GM19239 (cell line): ENCODE data around the gene LMBRD1.
"Not testable (repeated sequence)": the region's sequence is repeated elsewhere in the genome, so short reads cannot be mapped to it uniquely, and the experiment has no call there.

Experiments used
- DNase-seq: peaks from one replicate; pipeline ENCODE4 v3.0.0; 2011; ENCODE audit warnings: low spot score; ENCODE audit not compliant: insufficient read length
- FAIRE-seq: peaks from 2 replicates; lab custom pipeline; 2011; peaks lifted over from hg19 to GRCh38; lab: Jason Lieb, UNC

Gene LMBRD1

DNA sequence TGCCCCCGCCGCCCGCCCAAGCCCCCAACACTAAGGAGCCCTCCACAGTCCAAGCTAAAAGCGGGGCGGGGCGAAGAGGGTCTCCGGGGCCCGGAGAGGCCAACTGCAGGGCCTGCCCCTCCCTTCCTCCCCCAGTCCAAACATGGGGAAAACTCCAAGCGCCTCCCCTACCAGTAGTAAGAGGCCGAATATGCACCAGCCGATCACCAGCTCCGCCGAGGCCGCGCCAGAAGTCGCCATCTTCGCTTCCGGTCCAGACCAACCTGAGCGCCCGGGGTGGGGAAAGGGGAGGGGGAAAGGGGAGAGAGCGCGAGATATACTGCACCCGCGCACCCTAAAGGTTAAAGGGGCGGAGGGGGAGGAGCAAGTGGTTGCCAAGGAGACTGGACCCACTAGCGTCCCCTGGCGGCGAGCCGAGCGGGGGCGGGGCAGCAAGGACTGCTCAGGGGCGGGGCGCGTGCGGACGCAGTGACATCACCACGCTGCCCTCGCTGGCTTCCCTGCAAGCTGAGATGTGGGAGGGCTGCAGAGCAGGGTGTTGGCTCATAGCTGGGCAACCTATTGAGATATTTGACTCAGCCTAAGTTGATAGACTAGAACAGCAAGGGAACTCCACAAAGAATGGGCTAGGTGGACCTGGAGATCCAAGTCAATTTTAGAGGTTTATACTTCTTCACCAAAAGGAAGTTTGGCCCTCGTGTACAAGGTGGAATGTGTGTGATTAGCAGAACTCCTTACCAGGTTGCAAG, at the start of gene LMBRD1:
LMBRD1 (minus strand) TSS at position 369 of the 749 bp plus-strand sequence; CDS start at position 240, 129 bp downstream.
- DNase-seq (peak; percentile 66), FAIRE-seq (peak; percentile 98)

DNA sequence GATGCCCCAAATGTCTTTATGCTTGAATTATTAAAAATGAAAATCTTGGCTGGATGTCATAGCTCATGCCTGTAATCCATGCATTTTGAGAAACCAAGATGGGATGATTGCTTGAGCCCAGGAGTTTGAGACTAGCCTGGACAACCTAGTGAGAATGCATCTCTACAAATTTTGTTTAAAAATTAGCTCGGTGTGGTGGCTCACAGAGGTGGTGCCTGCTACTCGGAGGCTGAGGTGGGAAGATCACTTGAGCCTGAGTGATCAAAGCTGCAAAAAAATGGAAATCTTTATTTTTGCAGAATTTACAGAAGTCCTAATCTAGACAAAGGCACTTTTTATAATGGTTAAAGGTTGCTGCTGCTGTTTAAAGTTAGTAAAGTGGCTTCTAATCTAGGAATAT, 49.5 kb upstream of the LMBRD1 start:
- DNase-seq (no peak), FAIRE-seq (no peak)

DNA sequence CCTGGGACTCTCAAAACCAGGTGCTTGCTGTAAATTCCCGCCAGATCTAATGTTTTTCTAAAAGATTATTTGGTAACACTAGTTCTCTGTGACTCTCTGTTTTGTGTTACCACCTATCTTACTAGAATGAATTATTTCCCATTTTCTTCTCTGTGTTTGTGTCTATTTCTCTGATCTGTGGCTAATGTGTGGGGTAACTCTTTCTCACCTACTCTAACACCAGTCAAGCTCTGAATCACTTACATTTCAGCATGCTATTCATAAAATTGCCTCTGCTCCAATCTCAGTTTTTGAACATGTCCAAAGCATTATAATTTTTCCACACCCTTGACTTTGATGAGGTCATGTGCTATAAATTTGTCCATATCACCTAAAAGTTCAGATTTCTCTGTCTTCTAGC, 46.4 kb upstream of the LMBRD1 start:
- no peak for FAIRE-seq
- no peak for DNase-seq

DNA sequence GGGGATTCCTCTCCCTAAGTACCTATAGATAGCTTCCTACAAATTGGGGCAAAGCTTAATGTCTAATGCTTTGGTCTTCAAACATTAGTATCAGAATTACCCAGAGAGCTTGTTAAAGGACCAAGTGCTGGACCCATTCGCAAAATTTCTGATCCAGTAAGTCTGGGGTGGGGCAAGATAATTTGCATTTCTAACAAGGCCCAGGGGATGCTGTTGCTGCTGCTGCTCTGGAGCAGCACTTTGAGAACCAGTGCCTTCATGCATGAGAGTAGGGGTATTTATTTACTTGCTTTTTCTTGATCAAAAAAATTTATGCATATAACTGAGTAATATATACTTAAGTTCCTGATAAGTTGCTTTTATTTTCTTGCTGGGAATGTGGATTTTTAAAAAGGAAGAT, 45.1 kb upstream of the LMBRD1 start:
- no peak for DNase-seq

DNA sequence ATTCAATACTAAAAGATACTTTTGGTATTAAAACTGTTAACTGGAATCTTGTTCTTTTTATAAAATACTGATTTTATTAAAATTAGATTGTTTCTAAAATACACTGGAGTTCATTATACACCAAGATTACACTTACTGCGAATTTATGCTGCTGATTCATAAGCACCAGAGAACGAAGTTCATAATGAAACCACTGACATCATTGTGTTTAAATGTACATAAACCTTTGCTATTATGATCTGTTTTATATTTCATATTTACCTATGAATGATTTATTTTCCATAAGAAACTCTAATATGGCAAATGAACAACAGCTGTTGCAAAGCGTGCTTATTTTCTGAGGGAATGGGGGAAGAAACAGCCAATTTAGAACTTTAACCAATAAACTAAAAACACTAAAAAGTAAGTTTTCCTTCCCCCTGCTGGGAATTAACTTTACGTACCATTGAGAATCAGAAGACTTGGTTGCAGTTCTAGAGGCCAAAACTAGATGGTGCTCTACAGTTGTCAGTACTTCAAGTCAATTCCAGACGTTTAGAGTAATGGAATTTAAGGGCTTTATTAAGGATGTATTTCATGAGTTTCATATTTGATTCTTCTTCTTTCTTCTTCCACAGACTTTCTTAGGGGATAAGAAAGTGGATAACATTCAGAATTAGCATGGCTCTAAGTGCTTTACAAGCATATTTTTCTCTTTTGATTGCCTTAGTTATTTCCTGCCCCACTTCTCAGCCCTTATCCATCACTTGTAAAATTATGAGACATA, 38.8 kb upstream of the LMBRD1 start:
- DNase-seq (no peak), FAIRE-seq (peak; percentile 98)

More for the DNA sequence above, 45.1 kb upstream of the LMBRD1 start:
- FAIRE-seq, result no peak

DNA sequence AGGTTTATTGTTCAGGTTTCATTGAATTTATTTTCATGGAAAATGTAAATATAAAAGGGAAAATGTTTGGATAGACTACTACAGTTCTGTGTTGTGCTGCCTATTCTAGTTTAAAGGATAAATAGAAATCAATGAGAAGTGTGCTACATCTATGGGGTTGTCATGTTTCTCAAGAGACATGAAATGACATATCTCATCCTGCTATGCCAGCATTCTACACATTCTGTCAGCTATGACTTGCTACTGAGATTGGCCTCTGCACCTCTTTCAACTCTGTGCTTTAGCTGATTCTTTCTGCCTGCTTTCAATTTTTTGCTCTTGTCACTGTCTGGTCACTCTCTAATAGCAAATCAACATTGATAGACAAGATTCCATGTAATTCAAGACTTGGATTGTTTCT, 35.7 kb upstream of the LMBRD1 start:
- FAIRE-seq (no peak), DNase-seq (no peak)

DNA sequence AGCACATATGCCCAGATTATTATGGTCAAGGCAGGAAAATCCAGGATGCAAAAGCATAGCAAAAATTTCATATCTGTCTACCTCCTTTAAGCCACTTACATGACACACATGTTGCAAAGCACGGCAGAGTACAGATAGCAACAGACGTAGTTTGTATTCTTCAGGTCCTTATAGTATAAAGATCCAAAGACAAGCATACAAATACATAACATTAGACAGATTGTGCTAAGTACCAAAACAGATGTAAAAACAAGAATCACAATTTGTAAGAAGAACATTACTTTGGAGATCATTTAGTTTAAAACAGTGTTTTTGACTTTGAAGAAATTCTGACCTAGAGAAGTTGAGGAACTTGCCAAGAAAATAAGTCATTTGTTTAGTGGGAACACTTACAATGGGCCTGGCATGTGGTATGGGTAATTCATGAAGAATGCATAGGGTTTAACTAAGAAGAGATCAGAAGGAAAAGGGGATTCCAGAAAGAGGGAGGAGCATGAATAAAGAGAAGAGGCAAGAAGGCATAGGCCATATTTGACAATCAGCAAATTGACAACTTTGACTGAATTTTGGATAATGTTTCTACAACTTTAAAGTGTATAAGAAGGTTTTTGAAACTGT, 30.6 kb upstream of the LMBRD1 start:
- FAIRE-seq (no peak), DNase-seq (no peak)

DNA sequence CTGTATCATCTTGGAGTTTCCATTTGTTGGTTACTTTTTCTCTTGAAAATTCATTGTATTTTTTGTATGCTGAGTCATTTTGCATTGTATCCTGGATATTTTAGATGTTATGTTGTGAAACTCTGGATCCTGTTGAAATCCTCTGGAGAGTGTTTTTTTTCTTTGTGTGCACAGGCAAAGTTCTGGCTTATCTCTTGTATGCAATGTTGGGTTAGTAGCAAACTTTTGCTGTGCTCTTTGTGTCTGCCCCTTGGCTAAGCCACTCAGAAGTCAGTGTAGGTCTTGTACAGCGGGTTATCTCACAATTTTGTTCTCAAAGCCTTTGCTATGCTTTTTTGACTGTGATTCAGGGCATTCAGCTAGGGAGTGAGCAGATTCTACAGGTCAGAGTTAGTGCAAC, 29.1 kb upstream of the LMBRD1 start:
- DNase-seq, result no peak
- no peak for FAIRE-seq

DNA sequence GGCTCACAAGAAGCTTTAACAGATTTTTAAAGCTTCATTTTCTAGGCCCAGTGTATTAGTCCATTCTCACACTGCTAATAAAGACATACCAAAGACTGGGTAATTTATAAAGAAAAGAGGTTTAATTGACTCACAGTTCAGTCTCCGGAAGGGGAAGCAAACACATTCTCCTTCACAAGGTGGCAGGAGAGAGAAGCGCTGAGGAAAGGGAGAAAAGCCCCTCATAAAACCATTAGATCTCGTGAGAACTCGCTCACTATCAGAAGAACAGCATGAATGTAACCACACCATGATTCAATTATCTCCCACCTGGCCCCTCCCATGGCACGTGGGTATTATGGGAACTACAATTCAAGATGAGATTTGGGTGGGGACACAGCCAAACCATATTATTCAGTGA, 27.5 kb upstream of the LMBRD1 start:
- not testable (repeated sequence) for FAIRE-seq, DNase-seq

DNA sequence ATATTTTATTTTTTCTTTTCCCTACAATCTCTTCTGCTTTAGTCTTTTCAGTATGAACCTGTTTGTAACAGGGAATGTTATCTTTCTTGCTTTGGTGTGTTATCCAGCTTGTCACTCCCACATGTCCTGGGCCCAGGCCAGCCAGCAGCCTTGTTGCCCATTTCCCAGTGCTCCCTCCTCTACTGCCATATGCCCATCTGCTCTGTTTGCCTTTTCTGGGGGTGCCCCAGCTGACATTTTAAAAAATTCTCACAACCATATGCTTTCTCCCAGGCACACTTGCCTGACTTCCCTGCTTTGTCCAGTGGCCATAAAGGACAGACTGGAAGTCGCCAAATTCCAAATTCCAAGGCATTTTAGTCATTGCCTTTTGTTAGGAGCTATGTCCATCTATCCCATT, 23.6 kb upstream of the LMBRD1 start:
- FAIRE-seq (no peak), DNase-seq (no peak)

DNA sequence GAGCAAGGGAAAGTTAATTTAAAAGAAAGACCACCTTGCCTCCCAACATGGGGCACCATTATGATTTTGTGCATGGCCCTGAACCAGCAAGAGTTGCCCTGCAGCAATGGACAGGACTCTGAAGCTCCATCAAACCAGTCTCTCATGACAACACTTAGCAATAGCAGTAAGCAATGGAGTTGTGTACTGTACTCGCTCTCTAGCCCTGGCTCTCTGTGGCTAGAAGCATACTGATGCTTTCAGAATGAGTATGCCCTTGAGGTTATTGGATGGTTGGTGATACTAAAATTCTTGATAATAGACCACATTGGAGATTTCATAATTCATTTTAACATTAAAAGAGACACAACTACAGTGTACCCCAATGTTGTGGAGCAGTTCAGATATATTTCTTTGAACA, 23.2 kb upstream of the LMBRD1 start:
- DNase-seq (no peak), FAIRE-seq (peak; percentile 37)

DNA sequence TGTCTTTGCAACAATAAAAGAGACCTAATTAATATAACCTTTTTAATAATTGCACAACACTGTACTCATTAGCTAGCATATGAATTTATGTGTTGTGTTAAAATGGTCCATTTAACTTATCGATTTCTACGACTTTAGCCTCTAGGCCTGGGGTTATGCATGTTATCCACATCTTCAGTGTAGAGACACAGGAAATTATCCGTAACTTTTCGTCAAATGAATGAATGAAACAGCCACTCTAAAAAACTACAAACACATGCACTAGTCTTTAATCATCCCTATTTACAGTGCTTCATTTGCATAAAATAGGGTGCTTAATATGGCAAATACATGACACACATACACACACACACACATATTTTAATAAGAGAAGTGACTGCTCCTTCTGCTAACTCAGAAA, 22.3 kb upstream of the LMBRD1 start:
- FAIRE-seq (no peak), DNase-seq (no peak)

DNA sequence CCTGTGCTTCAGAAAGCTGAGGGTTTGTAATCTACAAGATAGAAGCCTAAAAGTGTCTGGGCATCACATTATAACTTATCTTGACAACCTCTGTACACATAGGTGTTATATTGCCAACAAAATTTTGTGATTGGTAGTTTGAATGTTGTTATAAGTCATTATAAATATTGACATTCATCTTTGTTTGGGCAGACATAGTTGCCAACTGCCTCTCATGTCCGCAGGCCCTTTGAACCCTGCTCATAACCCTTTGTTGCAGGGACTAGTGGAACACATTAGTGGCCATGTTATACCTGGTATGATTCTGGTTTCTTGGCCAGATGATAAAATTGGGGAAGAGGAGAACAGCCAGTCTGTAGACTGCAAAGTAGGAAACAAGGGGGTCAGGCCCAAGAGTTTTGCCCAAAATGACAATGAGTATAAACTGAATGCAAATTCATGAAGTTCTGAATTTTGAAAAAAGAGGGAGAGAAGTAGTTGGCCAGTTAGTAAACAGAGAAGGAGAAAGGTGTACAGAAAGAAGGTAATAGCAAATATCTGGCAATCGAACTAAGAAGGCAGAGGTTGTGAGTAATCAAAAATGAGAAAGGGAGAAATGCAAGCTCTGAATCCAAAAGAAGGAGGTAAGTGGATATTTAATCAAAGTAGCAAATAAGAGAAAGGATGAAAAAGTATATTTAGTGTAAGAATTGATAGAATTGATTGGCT, 21.6 kb upstream of the LMBRD1 start:
- no peak for DNase-seq
- no peak for FAIRE-seq

DNA sequence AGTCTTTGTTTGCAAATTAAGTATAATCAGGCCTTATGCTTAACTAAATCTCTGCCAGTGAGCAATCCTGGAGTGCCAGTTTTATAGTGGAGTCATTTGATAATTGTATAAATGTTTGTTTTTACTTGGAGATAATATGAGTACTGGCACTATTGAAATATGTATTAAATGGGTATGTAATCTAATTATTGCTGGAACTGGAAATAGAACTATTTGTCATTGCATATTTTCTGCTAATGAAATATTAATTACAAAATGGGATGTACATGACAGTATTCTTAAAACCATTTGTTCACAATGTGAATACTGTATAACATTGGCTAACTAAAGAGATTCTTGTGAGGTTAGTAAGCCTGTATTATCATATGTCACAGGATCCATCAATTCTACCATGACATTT, 20.5 kb upstream of the LMBRD1 start:
- DNase-seq (no peak), FAIRE-seq (peak; percentile 66)

DNA sequence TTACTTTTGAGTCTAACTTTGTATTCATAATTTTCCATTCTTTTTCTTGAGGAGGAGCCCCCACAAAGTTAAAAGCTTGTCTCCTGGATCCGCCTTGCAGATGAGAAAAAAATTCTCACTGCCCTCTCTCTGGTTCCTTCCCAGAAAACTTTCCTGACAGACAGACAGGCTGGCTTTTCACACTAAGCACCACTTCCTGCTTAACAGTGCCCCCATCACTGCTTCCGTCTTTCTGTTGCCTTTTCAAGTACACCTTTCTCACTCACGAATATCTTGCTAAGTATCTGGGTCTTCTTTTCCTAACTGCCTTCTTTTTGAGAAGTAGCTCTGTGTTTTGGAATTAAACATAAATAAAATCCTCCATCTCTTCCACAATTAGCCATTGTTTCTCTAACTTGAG, 19.8 kb upstream of the LMBRD1 start:
- DNase-seq (no peak), FAIRE-seq (no peak)

DNA sequence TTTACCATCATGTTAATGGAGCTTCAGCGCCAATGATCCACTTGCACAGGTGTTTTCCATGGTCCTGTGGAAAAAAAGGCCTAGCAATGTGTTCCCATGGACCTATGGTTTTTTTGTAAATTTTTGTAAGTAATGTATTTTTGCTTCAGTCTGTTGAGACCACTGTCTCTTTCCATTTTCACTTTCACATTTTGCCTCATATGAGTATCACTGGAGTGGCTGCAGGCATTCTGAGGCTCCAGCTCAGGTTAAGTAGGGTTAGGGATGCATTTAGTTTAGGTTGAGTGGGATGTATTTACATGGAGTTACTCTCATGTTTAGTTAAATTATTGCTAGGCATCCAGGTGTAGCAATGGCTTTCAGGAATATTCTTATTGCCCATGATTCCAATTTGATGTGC, 19.2 kb upstream of the LMBRD1 start:
- FAIRE-seq (peak; percentile 97), DNase-seq (no peak)

DNA sequence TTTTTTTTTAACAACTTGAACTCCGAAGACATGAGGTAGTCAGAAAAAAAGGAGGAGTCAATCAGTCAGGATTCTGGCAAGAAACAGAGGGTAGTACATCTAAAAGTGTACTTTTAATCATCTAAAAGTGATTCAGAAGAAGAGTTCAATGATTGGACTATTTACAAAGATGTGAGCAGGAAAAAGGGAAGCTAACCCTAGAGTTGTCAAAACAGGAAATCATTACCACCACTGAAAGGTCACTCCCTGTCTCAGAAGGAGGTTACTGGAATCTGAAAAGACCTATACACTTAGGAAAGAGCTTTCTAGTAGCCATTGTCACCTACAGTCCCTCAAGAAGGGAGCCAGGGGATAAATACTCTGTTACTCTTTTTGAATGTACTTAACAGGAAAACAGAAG, 16.7 kb upstream of the LMBRD1 start:
- no peak for DNase-seq
- peak; percentile 96 for FAIRE-seq

DNA sequence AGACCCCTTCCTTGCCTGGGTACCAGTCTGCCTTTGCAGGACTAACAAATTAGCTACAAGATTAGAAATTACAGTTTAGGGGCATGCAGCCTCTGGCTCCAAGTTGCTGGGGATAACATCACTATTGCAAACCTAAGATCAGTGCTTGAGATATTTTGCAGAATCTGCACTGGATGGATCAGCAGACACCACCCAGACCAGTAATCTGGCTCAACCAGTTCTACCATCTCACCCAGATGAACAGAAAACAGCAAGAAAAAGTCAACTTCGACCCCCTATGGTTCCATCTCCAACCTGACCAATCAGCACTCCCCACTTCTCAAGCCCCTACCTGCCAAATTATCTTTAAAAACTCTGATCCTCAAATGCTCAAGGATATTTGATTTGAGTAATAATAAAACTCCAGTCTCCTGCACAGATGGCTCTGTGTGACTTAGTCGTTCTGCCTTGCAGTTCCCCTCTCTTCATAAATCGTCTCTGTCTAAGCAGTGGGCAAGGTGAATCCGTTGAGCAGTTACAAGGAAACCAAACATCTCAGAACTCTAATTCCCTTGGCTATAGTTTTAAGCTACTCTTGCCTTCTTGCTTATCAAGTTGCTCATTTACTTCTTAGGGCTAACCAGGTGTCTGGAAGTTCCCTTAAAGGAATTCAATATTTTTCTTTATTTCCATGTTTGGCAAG, 16.1 kb upstream of the LMBRD1 start:
- FAIRE-seq (peak; percentile 8), DNase-seq (no peak)

DNA sequence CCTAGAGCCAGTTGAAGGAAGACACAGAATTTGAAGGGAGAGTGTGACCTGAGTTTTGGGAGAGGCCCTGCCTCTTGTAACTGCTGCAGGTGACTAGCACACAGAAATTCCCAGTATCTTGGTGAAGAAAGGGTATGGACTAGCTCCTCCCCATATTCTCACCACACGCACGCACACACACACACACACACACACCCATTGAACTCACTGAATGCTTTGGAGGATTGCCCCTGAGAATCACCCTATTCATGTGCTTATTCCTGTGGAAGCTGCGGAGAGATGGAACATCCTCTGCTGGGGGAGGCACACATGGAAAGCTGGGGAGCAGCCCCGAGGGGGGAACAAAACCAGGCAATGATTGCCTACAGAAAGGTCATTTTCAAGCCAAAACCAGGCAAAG, 6.2 kb upstream of the LMBRD1 start:
- DNase-seq, result no peak
- no peak for FAIRE-seq

DNA sequence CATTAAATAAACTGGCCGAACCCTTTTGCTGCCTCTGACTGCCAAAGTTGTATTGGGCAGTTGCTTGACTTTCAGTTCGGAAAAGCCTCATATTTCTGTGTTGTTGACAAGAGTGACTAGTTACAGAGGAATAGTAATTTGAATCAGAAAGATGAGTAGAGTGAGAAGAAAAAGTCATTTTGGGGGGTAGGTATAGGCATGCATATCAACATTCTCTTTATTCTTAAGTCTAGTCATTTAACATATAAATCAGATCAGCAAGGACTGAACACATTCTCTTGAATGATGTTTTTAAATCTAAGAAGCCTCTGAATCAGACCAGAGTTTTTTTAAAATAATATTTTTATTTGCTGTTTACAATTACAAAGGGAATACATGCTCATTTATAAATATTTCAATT, 4.9 kb upstream of the LMBRD1 start:
- no peak for FAIRE-seq
- no peak for DNase-seq
